Measurements from ENCODE around the gene RARS2. TPM values are rescaled to one million over a fixed set of nuclear protein-coding genes. Genes with fewer than 3 reads are reported as not detected.

RARS2 gene
- total and polyA plus RNA-seq, 2 donors (not counting 1 experiment from before 2014, with no cell fraction given), result 33.9 to 43.8 TPM

GRCh38 chr6:87555506-87555905 lies 34.3 kb downstream of the RARS2 start:
- Histone ChIP-seq H3K36me3 (ENCODE audit: control insufficient read depth, insufficient read depth, low read length) (no peaks in the 10 kb centered on the region), H3K4me1 (ENCODE audit: control insufficient read depth, extremely low read depth, insufficient read depth, low read length) (no peaks in the 10 kb centered on the region), H4K20me1 (ENCODE audit: control insufficient read depth, extremely low read depth, insufficient read depth, low read length) (no peaks in the 10 kb centered on the region), H3K27ac (ENCODE audit: insufficient read depth, low read length) (no peak overlapping the region), H3K27me3 (ENCODE audit: control insufficient read depth, insufficient read depth, low read length) (no peaks in the 10 kb centered on the region), H3K4me2 (ENCODE audit: extremely low read depth, insufficient read depth, low read length) (no peak overlapping the region), H3K4me3 (replicated peaks in 1 of 4; ENCODE audit: control extremely low read depth in 1 of 4, insufficient read depth in 1 of 4, low read depth in 3 of 4, low read length in 4 of 4) (no peak overlapping the region), H3K79me2 (ENCODE audit: control insufficient read depth, insufficient read depth, low read length) (no peaks in the 10 kb centered on the region), H2AFZ (ENCODE audit: low read length) (no peak overlapping the region), H3K9ac (ENCODE audit: insufficient read depth, low read length) (no peak overlapping the region), H3K9me3 (ENCODE audit: control insufficient read depth, insufficient read depth, low read depth, low read length) (no peaks in the 10 kb centered on the region)
- DNase-seq (ENCODE audit: low read depth in 2 of 2), result no peak
- TF ChIP-seq EZH2 (IDR thresholded peaks at IDR 0.05; ENCODE audit: low read length, missing control alignments), result no peak
- TF ChIP-seq CTCF (conservative IDR thresholded peaks at IDR 0.05 in 1 of 2, IDR thresholded peaks at IDR 0.05 in 1 of 2; ENCODE audit: low read depth in 1 of 2, low read length in 2 of 2), result no peak

- Histone ChIP-seq H3K27me3 (ENCODE audit: control insufficient read depth, insufficient read depth, low read length) (no peaks in the 10 kb centered on the region), H3K4me1 (ENCODE audit: control insufficient read depth, extremely low read depth, insufficient read depth, low read length) (no peaks in the 10 kb centered on the region), H3K4me3 (replicated peaks in 1 of 4; ENCODE audit: control extremely low read depth in 1 of 4, insufficient read depth in 1 of 4, low read depth in 3 of 4, low read length in 4 of 4) (no peak overlapping the region), H3K36me3 (ENCODE audit: control insufficient read depth, insufficient read depth, low read length) (no peaks in the 10 kb centered on the region), H3K9ac (ENCODE audit: insufficient read depth, low read length) (no peak overlapping the region), H4K20me1 (ENCODE audit: control insufficient read depth, extremely low read depth, insufficient read depth, low read length) (no peaks in the 10 kb centered on the region), H2AFZ (ENCODE audit: low read length) (no peak overlapping the region), H3K4me2 (ENCODE audit: extremely low read depth, insufficient read depth, low read length) (no peak overlapping the region), H3K9me3 (ENCODE audit: control insufficient read depth, insufficient read depth, low read depth, low read length) (no peaks in the 10 kb centered on the region), H3K79me2 (ENCODE audit: control insufficient read depth, insufficient read depth, low read length) (no peaks in the 10 kb centered on the region), H3K27ac (ENCODE audit: insufficient read depth, low read length) (no peak overlapping the region)
- no peak for TF ChIP-seq CTCF (conservative IDR thresholded peaks at IDR 0.05 in 1 of 2, IDR thresholded peaks at IDR 0.05 in 1 of 2; ENCODE audit: low read depth in 1 of 2, low read length in 2 of 2)
- peak in 1 of 2 donors; percentile 52 for DNase-seq (ENCODE audit: low read depth in 2 of 2)
These were observed 36.5 kb downstream of the RARS2 start for GRCh38 chr6:87553159-87553765.

GRCh38 chr6:87551799-87552198 lies 38.0 kb downstream of the RARS2 start:
- no peak overlapping the region for H3K9ac ChIP-seq (ENCODE audit: insufficient read depth, low read length)
- H3K36me3 ChIP-seq (ENCODE audit: control insufficient read depth, insufficient read depth, low read length), result no peaks in the 10 kb centered on the region
- no peak overlapping the region for H3K27ac ChIP-seq (ENCODE audit: insufficient read depth, low read length)
- no peak for DNase-seq (ENCODE audit: low read depth in 2 of 2)
- H3K4me3 ChIP-seq (replicated peaks in 1 of 4; ENCODE audit: control extremely low read depth in 1 of 4, insufficient read depth in 1 of 4, low read depth in 3 of 4, low read length in 4 of 4), result no peak overlapping the region
- H3K4me1 ChIP-seq (ENCODE audit: control insufficient read depth, extremely low read depth, insufficient read depth, low read length), result no peaks in the 10 kb centered on the region
- no peak overlapping the region for H2AFZ ChIP-seq (ENCODE audit: low read length)
- H3K27me3 ChIP-seq (ENCODE audit: control insufficient read depth, insufficient read depth, low read length), result no peaks in the 10 kb centered on the region
- TF ChIP-seq CTCF (conservative IDR thresholded peaks at IDR 0.05 in 1 of 2, IDR thresholded peaks at IDR 0.05 in 1 of 2; ENCODE audit: low read depth in 1 of 2, low read length in 2 of 2) (no peak), EZH2 (IDR thresholded peaks at IDR 0.05; ENCODE audit: low read length, missing control alignments) (no peak)
- H3K79me2 ChIP-seq (ENCODE audit: control insufficient read depth, insufficient read depth, low read length), result no peaks in the 10 kb centered on the region
- H4K20me1 ChIP-seq (ENCODE audit: control insufficient read depth, extremely low read depth, insufficient read depth, low read length), result no peaks in the 10 kb centered on the region
- no peaks in the 10 kb centered on the region for H3K9me3 ChIP-seq (ENCODE audit: control insufficient read depth, insufficient read depth, low read depth, low read length)
- H3K4me2 ChIP-seq (ENCODE audit: extremely low read depth, insufficient read depth, low read length), result no peak overlapping the region
